Forelimb muscle (tissue), 1 donor: Measurements from ENCODE around the gene CDT1. TPM values are rescaled to one million over a fixed set of nuclear protein-coding genes. Genes with fewer than 3 reads are reported as not detected.
A peak's percentile ranks its signal among the peaks of the same experiment; 100 is the strongest.

ENCODE experiments used
- DNase-seq: peaks from one replicate; pipeline ENCODE4 v3.0.0-alpha.2; 2013; ENCODE audit warnings: low read depth
- polyA plus RNA-seq: library from polyadenylated mRNA; unstranded; fragments of 120-200 nt; gene quantifications from one replicate; pipeline ENCODE4 v1.2.1, GENCODE V29; 2013; ENCODE audit not compliant: insufficient read length

Gene CDT1
- polyA plus RNA-seq, 1 donor = 5.6 TPM

GRCh38 chr16:88804552-88805339 is 1.2 kb downstream of the CDT1 start:
- no peak for DNase-seq

GRCh38 chr16:88805340-88805715 is 1.7 kb downstream of the CDT1 start:
- no peak for DNase-seq

- no peak for DNase-seq
Measured at GRCh38 chr16:88805887-88806393, 2.4 kb downstream of the CDT1 start.

- DNase-seq = no peak
Measured at GRCh38 chr16:88806491-88807111, 3.0 kb downstream of the CDT1 start.

- DNase-seq = no peak
Measured at GRCh38 chr16:88807142-88807625, 3.6 kb downstream of the CDT1 start.

GRCh38 chr16:88807626-88808453 is 4.3 kb downstream of the CDT1 start:
- DNase-seq = no peak

GRCh38 chr16:88809068-88809675 is 5.6 kb downstream of the CDT1 start:
- DNase-seq = no peak

GRCh38 chr16:88809676-88810165 is 6.1 kb downstream of the CDT1 start:
- no peak for DNase-seq

GRCh38 chr16:88810166-88810911 is 6.8 kb downstream of the CDT1 start:
- DNase-seq = no peak

GRCh38 chr16:88810912-88811768 is 7.6 kb downstream of the CDT1 start:
- no peak for DNase-seq

- peak; percentile 75 for DNase-seq
Measured at GRCh38 chr16:88811769-88812512, 8.4 kb downstream of the CDT1 start, which contains the start of gene APRT. TSS of gene APRT (minus strand) at chr16:88811928. CDS start at chr16:88811899, 29 bp downstream.

GRCh38 chr16:88812513-88813268 is 9.1 kb downstream of the CDT1 start:
- DNase-seq = no peak

GRCh38 chr16:88813269-88814143 is 9.9 kb downstream of the CDT1 start:
- no peak for DNase-seq

GRCh38 chr16:88814144-88814502 is 10.5 kb downstream of the CDT1 start:
- DNase-seq = no peak

GRCh38 chr16:88815227-88815626 is 11.6 kb downstream of the CDT1 start:
- no peak for DNase-seq

- DNase-seq = no peak
Measured at GRCh38 chr16:88815901-88816589, 12.5 kb downstream of the CDT1 start.
